ENCODE results near the gene SLC16A10.

- TF ChIP-seq POLR2A (IDR thresholded peaks at IDR 0.05; ENCODE audit: low read depth, low read length) (no peak), POLR2AphosphoS5 (IDR thresholded peaks at IDR 0.05; ENCODE audit: low read depth, low read length) (no peak)
Measured at GRCh38 chr6:111176038-111176759, 88.9 kb downstream of the SLC16A10 start.

Measured in GM12892 (cell line).